Erythroblast (primary cell): ENCODE results near the gene SAT2.

ENCODE experiments used
- GATA1 ChIP-seq: IDR thresholded peaks from 2 replicates; pipeline ENCODE4 v1.6.1; 2011; ENCODE audit warnings: low read depth, mild to moderate bottlenecking, control low read depth, low read length, moderate library complexity
- POLR2A ChIP-seq: IDR thresholded peaks from 2 replicates; pipeline ENCODE4 v1.6.1; 2011; ENCODE audit warnings: mild to moderate bottlenecking, low read length

- TF ChIP-seq POLR2A, result no peak
- no peak for TF ChIP-seq GATA1
Measured at GRCh38 chr17:7592422-7593021, 35.1 kb downstream of the SAT2 start.
